Measurements from ENCODE around the gene FAM53A. TPM values are rescaled to one million over a fixed set of nuclear protein-coding genes. Genes with fewer than 3 reads are reported as not detected.
A peak's percentile ranks its signal among the peaks of the same experiment; 100 is the strongest.

FAM53A gene
- total RNA-seq, 1 experiment from 2014 or later = 10.9 TPM

DNA sequence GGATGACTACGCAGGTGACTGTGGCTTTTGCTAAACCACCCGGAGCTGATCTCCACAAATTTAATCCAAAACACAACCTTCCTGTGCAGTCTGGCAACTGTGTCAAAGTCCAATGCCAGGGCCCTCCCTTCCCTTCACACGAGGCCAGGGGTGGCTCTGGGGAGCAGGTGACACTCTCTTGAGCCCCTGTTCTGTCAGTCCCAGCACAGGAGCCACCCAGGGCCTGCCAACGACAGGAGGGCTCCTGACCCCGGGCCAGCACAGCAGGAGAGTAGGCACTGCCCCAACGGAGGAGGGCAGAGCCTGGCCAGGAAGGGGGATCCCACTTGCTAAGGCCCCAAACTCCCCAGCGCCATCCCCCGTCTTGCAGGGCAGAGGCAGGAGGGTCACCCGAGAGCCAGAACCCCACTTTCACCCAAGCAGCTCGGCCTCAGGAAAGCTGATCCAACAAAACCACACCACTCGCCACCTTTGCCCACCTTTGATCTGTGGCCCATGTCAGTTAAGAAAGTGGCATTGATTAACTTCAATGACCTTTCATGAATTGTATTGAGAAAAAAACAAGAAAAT, 44.7 kb downstream of the FAM53A start:
- DNase-seq (ENCODE audit: low read depth) = no peak

DNA sequence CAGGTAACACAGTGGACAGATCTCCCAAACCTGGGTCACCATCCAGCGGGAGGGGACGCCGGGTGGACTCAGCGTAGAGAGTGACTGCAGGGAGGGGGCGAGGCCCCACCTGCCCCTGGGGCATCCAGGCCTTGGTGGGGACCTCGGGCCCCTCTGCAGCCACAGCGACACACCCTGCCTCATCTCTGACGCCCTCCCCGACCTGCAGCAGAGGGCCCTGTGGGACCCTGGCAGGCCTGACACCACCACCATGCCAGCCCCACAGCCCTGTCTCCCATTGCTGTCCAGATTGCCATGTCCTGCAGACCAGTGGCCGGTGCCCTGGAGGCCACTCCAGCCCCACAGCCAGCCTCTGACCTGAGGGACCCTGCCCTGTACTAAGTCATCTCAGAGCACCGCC, 45.2 kb downstream of the FAM53A start:
- DNase-seq (ENCODE audit: low read depth) = no peak

DNA sequence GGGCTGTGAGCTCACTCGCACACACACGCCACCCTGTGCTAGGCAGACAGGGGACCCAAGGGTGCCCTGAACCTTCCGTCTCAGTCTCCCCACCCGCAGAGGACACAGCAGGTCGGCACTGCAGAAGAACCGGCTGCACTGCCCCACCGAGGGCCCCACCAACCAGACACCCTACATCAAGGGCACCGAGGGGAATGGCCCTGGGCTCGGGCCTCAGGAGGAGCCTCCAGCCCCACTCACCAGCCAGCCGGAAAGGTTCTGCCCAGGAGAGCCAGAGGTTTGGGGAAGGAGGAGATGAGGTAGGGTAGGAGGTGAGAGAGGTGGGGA, 45.9 kb downstream of the FAM53A start:
- DNase-seq (ENCODE audit: low read depth) = no peak

DNA sequence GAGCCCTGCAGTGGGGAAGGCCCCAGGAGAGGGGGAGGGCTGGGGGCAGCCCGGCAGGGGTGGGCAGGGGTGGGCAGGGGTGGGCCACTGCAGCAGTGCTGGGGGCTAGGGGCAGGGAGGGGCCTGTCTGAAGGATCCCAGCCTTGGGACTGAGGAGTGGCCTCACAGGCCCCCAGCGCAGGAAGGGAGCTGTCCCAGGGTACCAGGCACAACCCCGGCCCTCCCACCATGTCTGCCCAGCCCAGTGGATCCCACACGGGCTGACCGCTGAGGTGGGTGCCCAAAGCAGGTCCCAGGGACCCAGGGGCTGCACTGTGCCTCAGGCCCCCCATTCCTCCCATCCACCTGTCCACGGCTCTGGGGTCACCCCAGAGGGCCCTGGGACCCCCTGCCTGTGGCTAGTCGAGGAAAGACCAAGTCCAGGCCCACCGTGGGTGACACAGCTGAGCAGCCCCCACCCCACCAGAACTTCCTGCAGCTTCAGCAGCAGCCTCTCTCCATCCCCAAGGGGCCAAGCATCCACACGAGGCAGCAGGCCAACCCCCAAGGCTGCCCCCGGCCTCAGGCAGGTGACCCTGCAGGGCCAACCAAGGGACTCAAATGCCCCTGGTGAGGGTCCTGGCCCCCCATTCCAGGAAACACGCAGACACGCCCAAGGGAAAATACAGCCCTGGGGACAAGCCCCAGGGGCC, 46.4 kb downstream of the FAM53A start:
- no peak for DNase-seq (ENCODE audit: low read depth)

DNA sequence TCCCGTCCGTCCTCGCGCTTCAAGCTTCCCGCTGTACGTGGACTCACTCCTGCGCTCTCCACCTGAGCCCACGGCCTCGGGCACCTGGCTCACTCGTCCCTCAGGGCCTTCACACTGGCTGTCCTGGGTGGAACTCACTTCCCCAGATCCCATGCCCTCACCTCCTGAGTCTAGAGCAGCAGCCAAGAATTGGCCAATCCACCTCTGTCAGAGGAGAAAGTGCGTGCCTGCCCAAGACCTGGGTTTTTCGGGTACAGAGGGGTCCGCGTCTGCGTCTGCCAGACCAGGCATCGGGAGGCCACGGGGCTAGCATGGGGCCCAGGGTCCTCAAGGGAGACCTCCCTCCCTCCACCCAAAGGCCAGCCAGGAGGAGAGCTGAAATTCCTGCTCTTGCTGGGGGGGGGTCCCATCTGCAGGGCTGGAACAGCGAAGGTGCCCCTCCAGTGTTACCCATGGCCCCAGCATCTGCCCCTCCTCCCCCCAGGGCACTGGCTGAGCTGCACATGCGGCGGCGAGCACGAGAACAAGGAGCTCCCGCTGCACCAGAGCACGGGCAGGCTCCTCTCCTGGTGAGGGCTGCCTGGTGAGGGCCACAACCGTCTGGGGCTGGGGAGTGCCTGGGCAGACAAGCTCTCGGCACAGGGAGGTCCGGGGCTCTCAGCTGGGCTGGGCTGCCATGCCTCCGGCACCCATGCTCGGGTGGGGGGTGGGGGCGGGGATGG, 47.5 kb downstream of the FAM53A start:
- no peak for DNase-seq (ENCODE audit: low read depth)

DNA sequence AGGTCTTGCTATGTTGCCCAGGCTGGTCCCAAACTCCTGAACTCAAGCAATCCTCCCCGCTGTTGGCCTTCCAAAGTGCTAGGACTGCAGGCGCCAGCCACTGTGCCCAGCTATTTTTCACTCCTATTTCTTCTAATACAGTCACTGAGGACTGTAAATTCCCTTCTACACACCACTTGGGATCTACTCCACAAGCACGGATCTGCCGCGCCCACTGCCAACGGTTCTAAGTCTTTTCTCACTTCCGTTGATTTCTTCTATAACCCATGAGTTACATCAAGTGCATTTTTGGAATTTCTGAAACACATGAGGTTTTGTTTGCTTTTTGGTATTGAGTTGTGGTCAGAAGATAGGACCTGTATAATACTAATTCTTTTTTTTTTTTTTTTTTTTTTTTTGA, 48.6 kb downstream of the FAM53A start:
- no peak for DNase-seq (ENCODE audit: low read depth)

DNA sequence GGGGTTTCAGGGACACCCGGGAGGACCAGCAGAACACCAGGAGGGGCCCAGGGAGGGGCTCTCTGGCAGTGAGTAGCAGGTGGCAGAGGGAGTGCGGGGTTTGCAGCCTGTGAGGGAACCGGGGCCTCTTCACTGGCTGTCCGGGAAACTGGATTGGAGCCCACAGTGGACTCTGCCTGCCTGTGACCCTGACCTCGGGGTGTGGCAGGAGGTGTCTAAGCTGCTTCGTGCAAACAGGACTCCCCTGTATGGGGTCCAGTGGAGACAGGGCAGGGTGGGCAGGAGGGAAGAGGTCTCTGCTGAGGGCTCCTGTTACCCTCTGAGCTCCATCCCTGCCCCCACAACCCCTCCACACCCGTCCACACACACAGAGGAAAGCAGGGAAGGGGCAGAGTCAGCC, 50.1 kb downstream of the FAM53A start:
- no peak for DNase-seq (ENCODE audit: low read depth)

DNA sequence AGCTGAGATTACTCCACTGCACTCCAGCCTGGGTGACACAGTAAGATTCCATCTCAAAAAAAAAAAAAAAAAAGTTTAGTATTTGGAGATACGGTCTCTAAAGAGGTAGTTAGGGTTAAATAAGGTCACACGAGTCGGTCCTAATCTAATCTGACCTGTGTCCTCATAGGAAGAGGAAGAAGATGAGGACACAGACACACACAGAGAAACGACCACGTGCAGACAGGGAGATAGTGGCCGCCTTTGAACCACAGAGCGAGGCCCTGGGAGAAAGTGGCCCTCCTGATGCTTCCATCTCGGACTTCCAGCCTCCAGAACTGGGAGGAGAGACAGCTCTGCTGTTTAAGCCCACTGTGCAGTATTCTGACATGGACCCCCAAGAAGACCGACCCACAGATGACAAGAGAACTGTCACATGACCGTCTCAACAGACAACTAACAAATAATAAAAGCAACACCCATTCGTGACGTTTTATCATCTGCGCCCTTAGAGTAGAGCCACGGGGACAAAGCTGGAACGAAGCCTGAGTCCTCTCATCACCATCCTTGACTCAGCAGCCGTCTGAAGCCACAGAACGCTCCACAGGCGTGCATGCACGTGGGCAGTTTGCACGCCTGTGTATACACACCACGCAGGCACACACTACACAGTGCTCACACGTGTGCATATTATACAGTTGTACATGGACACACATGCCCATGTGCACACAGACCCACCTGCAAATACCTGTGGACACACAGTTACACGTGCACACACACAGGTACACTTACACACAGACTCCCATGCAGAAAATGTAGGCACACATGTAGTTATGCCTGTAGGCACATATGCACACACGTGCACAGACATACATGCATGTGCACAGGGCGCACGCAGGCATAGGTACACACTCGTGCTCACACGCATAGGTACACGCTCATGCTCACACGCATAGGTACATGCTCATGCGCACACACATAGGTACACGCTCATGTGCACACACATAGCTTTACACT, 51.7 kb downstream of the FAM53A start:
- DNase-seq (ENCODE audit: low read depth) = no peak

DNA sequence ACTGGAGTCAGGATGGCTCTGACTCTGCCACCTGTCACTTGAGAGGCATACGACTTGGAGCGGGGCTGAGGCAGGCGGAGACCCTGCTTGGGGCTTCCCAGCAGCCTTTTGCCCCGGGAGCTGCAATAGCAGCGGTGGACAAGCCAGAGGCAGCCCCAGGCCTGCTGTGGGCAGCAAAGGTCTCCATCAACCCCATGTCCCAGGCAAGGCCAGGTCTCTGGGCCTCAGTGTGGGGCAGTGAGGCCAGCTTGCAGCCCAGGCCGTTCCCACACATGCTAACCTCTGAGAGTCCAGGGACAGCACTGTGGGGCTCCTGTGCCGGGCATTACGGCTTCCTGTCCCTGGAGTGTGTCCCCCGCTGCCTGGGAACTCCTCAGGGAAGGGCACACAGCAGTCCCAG, 53.0 kb downstream of the FAM53A start:
- DNase-seq (ENCODE audit: low read depth) = no peak

DNA sequence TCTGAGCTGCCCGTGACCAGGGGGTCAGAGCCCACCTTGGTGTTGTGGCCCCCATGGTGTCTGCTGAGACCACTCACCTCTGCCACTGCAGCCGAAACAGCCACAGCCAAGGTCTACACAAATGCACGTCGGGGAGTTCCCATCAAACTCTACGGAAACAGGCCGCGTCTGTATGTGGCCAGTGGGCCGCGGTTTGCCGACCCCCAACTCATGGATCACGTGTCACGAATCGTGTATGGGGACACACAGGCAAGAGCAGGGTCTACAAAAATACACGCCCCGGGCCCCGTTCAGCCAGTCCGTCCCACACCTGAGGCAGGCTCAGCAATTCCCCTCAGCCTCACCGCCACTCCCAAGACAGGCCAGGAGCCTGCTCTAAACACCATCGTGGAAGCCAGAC, 53.8 kb downstream of the FAM53A start:
- no peak for DNase-seq (ENCODE audit: low read depth)

DNA sequence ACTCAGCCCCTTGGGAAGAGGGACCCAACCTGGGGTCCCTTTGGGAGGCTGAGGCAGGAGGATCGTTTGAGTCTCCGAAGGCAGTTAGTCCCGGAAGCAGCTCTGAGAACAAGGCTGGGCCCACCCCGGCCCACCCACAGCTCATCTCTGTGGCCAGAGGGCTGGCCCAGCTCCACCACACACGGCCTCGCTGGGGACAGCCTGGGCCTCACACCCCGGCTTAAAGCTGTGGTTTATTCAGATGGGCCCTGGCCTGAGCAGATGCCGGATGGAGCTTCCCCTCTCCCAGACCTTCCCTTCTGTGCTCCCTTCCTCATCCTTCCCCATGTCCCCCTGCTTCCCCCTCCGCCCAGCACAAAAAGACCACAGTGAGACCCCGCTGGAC, 54.4 kb downstream of the FAM53A start:
- DNase-seq (ENCODE audit: low read depth) = no peak

DNA sequence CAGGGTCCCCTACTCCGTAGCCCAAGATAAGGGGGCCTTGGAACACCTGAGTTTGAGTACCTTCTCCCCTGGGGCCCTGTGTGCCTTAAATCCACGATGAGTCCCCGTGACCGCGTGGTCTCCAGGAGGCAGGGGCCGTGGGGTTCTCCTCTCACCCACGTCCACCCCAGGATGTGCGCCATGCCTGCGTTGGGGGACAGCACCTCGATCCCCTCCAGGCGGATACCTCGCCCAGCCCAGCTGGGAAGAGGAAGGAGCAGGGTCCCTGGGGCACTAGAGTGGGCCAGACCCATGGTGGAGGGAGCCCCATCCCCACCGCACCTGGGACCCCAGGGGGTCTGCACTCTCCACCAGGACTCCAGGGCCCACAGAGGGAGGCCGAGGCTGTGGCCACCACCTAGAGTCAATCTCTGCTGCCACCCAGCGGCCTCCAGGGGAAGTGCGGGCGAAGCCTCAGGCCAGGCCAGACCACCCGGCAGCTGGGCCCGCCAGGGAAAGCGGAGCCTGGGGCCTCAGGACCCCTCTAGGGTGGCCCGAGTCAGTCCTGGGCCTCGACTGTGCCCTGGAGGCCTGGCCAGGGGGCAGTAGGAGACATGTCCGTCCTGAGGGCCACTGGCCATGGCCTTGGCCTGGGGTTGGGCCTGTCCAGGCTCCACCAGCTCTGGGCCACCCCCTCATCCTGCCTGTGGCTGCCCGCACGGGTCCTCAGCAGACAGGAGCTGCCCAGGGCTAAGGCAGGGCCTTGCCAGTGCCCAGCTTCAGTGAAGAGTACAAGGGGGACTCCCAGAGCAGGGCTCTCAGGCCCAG, 55.0 kb downstream of the FAM53A start:
- DNase-seq (ENCODE audit: low read depth) = peak; percentile 53

DNA sequence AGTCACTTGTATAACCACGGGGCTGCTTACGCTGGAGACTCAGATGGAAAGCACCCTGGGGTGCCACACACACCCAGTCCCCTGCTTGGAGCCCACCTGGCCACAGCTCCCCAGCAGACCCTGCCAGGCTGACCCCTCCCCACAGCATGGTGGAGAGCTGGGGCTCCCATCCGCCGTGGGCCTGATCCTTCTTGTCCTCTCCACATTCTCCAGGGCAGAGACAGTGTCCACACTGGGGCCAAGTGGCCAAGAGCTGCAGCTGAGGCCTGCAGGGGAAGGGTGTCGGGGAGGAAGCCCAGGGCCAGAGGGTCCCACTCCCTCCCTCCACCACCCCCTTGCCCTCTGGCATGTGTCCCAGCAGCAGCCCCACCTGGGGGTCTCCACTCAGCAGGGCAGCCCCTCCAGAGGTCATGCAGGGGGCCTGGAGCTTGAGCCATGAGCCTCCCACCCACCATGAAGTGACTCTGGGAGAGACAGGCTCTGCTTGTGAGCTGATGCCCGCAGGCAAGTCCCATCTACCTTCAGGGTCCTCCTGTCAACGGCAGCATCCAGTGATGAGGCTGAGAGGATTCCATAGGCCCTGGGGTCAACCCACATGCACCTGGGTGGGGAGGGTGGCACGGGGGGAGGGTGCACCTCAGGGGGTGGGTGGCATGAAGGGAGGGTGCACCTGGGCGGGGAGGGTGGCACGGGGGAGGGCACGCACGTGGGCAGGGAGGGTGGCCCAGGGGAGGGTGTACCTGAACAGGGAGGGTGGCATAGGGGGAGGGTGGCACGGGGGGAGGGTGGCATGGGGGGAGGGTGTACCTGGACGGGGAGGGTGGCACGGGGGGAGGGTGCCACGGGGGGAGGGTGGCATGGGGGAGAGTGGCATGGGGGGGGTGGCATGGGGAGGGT, 56.4 kb downstream of the FAM53A start:
- DNase-seq (ENCODE audit: low read depth) = no peak

DNA sequence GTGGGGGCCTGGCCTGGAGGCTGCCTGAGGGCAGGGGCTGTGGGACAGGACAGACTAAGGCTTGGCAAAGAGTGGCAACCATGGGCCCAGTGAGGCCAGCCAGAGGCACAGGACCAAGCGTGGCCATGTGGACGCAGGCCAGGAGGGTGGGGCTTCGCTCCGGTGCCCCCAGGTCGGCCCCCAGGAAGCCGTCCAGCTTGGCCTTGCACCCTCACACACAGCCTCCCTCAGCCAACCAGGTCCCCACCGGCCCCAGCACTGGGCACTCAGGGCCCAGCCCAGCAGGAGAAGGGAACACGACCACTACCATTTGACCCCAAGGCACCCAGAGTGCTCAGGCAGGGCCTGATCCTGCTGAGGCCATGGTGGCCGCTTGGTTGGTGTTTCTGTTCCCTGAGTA, 57.2 kb downstream of the FAM53A start:
- DNase-seq (ENCODE audit: low read depth) = no peak

DNA sequence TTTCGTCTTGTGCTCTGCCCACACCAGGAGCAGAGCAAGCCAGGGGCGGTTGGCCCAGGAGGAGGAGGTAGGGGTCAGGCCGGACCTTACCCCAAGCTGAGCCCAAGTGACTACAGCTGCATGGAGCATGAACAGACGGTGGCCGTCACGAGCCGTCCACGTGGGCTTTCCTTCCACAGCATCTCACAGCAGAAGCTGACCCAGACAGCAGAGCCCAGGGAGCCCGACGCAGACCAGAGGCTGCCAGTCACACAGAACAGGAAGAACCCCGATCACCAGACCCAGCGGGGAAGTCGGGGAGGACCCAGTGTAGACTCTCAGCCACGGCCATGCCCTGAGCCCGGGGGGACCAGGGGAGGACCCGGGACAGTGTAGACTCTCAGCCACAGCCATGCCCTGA, 58.0 kb downstream of the FAM53A start:
- no peak for DNase-seq (ENCODE audit: low read depth)

DNA sequence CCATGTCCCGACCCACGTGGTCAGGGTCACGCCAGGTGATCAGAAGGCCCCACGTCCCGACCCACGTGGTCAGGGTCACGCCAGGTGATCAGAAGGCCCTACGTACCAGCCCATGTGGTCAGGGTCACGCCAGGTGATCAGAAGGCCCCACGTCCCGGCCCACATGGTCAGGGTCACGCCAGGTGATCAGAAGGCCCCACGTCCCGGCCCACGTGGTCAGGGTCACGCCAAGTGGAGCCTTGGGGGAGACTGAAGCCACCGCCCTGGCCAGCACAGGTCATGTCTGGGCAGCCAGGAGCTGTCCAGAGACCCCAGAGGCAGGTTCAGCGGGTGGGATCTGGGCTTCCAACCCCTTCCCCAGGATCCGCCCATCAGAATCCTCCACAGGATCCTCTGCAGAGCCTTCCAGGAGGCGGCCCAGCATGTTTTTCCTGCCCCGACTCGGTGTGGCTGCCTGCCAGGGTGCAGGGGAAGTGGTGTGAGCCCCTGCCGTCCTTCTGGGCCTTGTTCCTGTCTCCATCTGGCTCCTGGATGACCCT, 58.4 kb downstream of the FAM53A start:
- no peak for DNase-seq (ENCODE audit: low read depth)

DNA sequence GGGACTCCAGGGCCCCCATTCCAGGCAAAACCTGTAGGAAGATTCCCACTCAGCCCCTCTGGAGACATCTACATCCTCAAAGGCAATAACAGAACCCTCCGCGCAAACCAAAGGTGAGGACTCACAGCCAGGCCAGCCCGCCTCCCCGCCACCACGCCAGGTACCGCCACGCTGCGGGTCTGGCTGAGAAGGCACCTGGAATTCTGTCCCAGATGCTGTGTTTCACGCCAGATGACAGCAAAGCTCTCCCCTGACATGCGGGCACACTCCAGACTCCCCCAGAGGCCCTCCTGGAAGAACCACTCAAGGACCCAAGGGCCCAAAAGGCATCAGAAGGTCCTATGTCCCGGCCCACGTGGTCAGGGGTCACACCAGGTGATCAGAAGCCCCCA, 59.6 kb downstream of the FAM53A start:
- no peak for DNase-seq (ENCODE audit: low read depth)

DNA sequence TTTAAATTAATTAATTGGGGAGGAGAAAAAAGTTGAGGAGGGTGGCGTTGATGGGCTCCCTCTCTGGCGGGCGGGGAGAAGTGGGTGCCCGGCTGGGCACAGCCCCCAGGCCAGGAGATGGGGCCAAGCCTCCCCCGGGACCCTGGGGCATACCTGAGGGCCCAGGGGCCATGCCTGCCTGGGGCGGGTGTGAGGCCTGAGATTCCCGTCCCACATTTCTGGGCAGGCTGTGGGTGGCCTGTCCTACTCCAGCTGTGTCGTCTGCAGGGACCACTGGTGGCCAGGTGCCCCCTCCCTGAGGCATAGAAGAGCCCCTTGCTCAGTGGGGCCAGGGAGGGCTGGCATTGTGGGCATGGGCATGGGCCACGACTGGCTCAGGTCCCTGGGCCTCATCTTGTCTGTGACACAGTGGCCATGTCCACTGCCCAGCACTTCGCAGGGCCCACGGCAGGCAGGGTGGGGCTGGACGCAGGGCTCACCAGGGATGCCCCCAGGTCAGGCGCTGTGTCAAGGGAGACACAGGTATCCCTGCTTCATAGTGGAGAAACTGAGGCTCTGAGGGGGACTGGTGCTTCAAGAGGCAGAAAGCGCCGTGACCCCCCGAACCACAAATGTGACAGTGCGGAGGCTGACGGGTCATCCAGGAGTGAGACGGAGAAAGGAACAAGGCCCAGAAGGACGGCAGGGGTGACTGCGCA, 60.1 kb downstream of the FAM53A start:
- no peak for DNase-seq (ENCODE audit: low read depth)

DNA sequence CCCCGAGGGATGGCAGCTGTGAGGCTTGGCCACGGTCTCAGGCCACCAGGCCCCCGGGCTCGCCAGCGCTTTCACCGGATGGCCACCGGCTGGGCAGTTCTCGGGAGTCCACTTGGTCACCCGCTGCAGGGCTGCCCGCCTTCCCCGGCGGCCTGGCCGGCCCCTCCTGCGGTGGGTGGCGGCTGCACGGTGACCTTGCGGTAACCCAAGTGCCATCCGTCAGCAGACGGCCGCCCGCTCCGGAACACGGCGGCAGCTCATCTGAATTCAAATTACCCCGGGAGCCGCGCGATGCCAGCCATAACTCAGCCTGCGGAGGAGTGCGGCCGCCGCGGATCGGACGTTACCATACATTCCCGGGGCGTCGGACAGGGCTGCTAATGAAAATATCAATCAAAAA, 60.7 kb downstream of the FAM53A start:
- no peak for DNase-seq (ENCODE audit: low read depth)

DNA sequence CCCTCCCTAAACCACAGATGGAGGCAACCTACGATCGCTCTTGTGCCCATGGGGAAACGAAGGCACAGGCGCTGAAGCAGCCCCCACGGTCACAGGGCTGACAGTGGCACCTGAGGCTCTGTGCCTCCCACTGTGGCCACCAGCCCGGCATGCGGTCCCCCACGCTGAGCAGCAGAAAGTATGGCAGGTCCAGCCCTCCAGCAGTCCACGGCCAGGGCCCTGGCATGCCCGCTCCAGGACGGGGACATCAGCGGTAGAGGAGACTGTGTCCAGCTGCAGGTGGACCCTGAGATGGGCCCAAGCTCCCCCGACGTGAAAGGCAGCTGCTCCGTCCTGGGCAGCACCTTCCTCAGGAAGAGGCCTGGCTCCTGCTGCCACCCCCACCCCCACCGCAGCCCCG, 61.2 kb downstream of the FAM53A start:
- no peak for DNase-seq (ENCODE audit: low read depth)

Measured in Daoy (cell line).